ENCODE data around the gene EYA4.

EYA4 gene

DNA sequence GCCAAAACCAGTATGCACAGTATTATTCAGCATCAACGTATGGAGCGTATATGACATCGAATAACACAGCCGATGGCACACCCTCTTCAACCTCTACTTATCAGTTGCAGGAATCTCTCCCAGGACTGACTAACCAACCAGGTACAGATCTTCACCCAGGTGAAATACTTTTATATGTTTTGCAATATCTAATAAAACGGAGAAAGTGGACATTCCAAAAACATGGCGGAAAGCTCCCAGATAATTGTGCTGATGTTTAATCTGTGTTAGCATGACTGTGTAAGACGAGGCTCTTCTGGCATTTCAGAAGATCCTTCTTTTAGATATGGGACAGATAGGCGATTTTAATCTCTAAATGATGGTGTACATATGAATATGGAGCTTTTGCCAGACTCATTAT is 227.4 kb downstream of the EYA4 start:
- Histone ChIP-seq H3K27me3 (ENCODE audit: insufficient read depth, low read length, poor library complexity) (no peaks in the 10 kb centered on the region), H3K23ac (ENCODE audit: low read length) (no peak overlapping the region), H2BK120ac (ENCODE audit: low read depth, low read length) (no peak overlapping the region), H3K4ac (ENCODE audit: low read depth, low read length) (no peak overlapping the region), H2AK5ac (ENCODE audit: low read length) (no peak overlapping the region), H3K56ac (ENCODE audit: low read length) (peak overlapping the region; percentile 12), H3K4me2 (ENCODE audit: low read length) (no peak overlapping the region), H4K8ac (ENCODE audit: low read depth, low read length) (no peak overlapping the region), H3K4me1 (ENCODE audit: control insufficient read depth, low read depth, low read length) (peaks cover 5% of the 10 kb centered on the region), H3K18ac (ENCODE audit: low read length) (no peak overlapping the region), H3K27ac (ENCODE audit: low read depth, low read length) (no peak overlapping the region), H3K36me3 (ENCODE audit: control insufficient read depth, insufficient read depth, low read length) (no peaks in the 10 kb centered on the region), H4K5ac (ENCODE audit: low read length) (no peak overlapping the region), H3K4me3 (ENCODE audit: low read length) (no peak overlapping the region), H3K79me2 (ENCODE audit: control insufficient read depth, insufficient read depth, low read length) (no peaks in the 10 kb centered on the region), H2BK5ac (ENCODE audit: low read length) (no peak overlapping the region), H2BK15ac (replicated peaks; ENCODE audit: low read depth) (no peak overlapping the region), H3K9ac (ENCODE audit: low read length) (no peak overlapping the region), H3K79me1 (ENCODE audit: low read length) (no peaks in the 10 kb centered on the region)
- no peak for DNase-seq
- no CpG with 5 or more reads among the region's 8 CpGs for WGBS (ENCODE audit: extremely low coverage, insufficient coverage, low lambda C conversion rate)

DNA sequence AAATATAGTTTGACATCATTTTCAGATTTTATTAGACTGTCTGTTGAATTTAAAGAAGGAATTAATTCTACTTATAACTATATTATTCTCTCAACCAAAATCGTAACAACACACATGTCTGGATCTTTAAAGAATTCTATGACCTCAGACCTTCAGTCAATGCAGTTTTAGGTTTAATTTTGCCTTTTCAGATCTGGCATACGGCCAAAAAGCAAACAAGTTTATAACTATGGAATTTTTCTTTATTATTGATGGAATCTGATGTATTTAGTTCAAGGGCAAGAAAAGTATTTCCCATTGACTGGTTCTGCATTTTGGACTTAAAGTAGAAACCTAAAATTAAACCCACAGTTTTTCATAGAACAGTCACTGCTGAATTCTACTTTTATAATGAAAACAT is 233.4 kb downstream of the EYA4 start:
- Histone ChIP-seq H3K23ac (ENCODE audit: low read length) (no peak overlapping the region), H4K5ac (ENCODE audit: low read length) (no peak overlapping the region), H3K18ac (ENCODE audit: low read length) (no peak overlapping the region), H3K4me1 (ENCODE audit: control insufficient read depth, low read depth, low read length) (peaks cover 4% of the 10 kb centered on the region), H3K27me3 (ENCODE audit: insufficient read depth, low read length, poor library complexity) (no peaks in the 10 kb centered on the region), H3K4ac (ENCODE audit: low read depth, low read length) (no peak overlapping the region), H4K8ac (ENCODE audit: low read depth, low read length) (no peak overlapping the region), H3K4me3 (ENCODE audit: low read length) (no peak overlapping the region), H2AK5ac (ENCODE audit: low read length) (no peak overlapping the region), H2BK120ac (ENCODE audit: low read depth, low read length) (no peak overlapping the region), H2BK5ac (ENCODE audit: low read length) (no peak overlapping the region), H3K56ac (ENCODE audit: low read length) (no peak overlapping the region), H3K27ac (ENCODE audit: low read depth, low read length) (no peak overlapping the region), H3K4me2 (ENCODE audit: low read length) (no peak overlapping the region), H3K36me3 (ENCODE audit: control insufficient read depth, insufficient read depth, low read length) (no peaks in the 10 kb centered on the region), H3K79me1 (ENCODE audit: low read length) (no peaks in the 10 kb centered on the region), H2BK15ac (replicated peaks; ENCODE audit: low read depth) (peak overlapping the region; percentile 36), H3K79me2 (ENCODE audit: control insufficient read depth, insufficient read depth, low read length) (no peaks in the 10 kb centered on the region), H3K9ac (ENCODE audit: low read length) (no peak overlapping the region)
- WGBS (ENCODE audit: extremely low coverage, insufficient coverage, low lambda C conversion rate), result no CpG with 5 or more reads among the region's 2 CpGs
- DNase-seq, result no peak

DNA sequence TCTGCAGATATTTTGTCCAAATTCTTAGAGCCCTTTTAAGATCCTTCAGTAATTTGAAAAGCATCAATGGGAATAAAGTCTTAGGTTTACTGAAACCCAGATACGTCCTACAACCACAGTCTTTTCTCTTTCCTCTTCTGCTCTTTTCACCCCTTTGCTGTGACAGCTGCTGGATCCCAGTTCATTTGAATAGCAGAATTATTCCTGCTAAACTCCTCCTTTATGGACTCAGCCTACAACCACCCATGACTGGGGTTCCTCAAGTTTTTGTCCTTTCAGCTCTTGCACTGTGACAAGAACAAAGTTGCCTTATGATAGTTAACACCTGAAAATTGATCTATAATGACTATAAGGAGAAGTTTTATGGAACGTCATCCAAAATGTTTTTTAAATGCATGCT is 237.5 kb downstream of the EYA4 start:
- no peaks in the 10 kb centered on the region for H3K36me3 ChIP-seq (ENCODE audit: control insufficient read depth, insufficient read depth, low read length)
- no peak overlapping the region for H4K8ac ChIP-seq (ENCODE audit: low read depth, low read length)
- peaks cover 2% of the 10 kb centered on the region for H3K4me1 ChIP-seq (ENCODE audit: control insufficient read depth, low read depth, low read length)
- H3K56ac ChIP-seq (ENCODE audit: low read length), result no peak overlapping the region
- H3K4me3 ChIP-seq (ENCODE audit: low read length), result no peak overlapping the region
- H2BK15ac ChIP-seq (replicated peaks; ENCODE audit: low read depth), result no peak overlapping the region
- no peak overlapping the region for H3K4me2 ChIP-seq (ENCODE audit: low read length)
- H2AK5ac ChIP-seq (ENCODE audit: low read length), result no peak overlapping the region
- no peak overlapping the region for H3K27ac ChIP-seq (ENCODE audit: low read depth, low read length)
- H3K9ac ChIP-seq (ENCODE audit: low read length), result no peak overlapping the region
- H3K4ac ChIP-seq (ENCODE audit: low read depth, low read length), result no peak overlapping the region
- no peak overlapping the region for H3K18ac ChIP-seq (ENCODE audit: low read length)
- no peak overlapping the region for H2BK5ac ChIP-seq (ENCODE audit: low read length)
- no peaks in the 10 kb centered on the region for H3K79me2 ChIP-seq (ENCODE audit: control insufficient read depth, insufficient read depth, low read length)
- H3K23ac ChIP-seq (ENCODE audit: low read length), result no peak overlapping the region
- no CpG with 5 or more reads among the region's 2 CpGs for WGBS (ENCODE audit: extremely low coverage, insufficient coverage, low lambda C conversion rate)
- no peak overlapping the region for H2BK120ac ChIP-seq (ENCODE audit: low read depth, low read length)
- no peak overlapping the region for H4K5ac ChIP-seq (ENCODE audit: low read length)
- H3K27me3 ChIP-seq (ENCODE audit: insufficient read depth, low read length, poor library complexity), result no peaks in the 10 kb centered on the region
- DNase-seq, result no peak
- no peaks in the 10 kb centered on the region for H3K79me1 ChIP-seq (ENCODE audit: low read length)

DNA sequence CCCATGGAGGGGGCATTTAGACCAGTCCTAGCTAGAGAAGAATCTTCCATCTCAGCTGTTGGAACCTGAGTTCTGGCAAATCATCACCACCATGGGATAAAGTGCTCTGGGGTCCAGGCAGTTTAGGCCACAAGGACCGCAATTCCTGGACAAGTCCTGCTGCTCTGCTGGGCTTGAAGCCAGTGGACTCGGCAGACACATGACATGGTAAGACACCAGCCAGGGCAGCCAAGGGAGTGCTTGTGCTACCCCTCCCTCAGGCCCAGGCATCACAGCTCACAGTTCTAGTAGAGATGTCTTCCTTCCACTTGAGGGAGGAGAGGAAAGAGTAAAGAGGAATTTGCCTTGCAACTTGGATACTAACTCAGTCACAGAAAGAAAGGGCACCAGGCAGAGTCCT is 246.0 kb downstream of the EYA4 start:
- Histone ChIP-seq H3K36me3 (ENCODE audit: control insufficient read depth, insufficient read depth, low read length) (no peaks in the 10 kb centered on the region), H3K4ac (ENCODE audit: low read depth, low read length) (no peak overlapping the region), H3K56ac (ENCODE audit: low read length) (no peak overlapping the region), H3K4me2 (ENCODE audit: low read length) (no peak overlapping the region), H3K4me3 (ENCODE audit: low read length) (no peak overlapping the region), H3K79me2 (ENCODE audit: control insufficient read depth, insufficient read depth, low read length) (no peaks in the 10 kb centered on the region), H3K27ac (ENCODE audit: low read depth, low read length) (no peak overlapping the region), H4K8ac (ENCODE audit: low read depth, low read length) (no peak overlapping the region), H4K5ac (ENCODE audit: low read length) (no peak overlapping the region), H3K4me1 (ENCODE audit: control insufficient read depth, low read depth, low read length) (no peaks in the 10 kb centered on the region), H3K23ac (ENCODE audit: low read length) (no peak overlapping the region), H3K79me1 (ENCODE audit: low read length) (no peaks in the 10 kb centered on the region), H2AK5ac (ENCODE audit: low read length) (no peak overlapping the region), H2BK5ac (ENCODE audit: low read length) (no peak overlapping the region), H2BK120ac (ENCODE audit: low read depth, low read length) (no peak overlapping the region), H3K27me3 (ENCODE audit: insufficient read depth, low read length, poor library complexity) (no peaks in the 10 kb centered on the region), H3K18ac (ENCODE audit: low read length) (no peak overlapping the region), H3K9ac (ENCODE audit: low read length) (no peak overlapping the region), H2BK15ac (replicated peaks; ENCODE audit: low read depth) (no peak overlapping the region)
- WGBS (ENCODE audit: extremely low coverage, insufficient coverage, low lambda C conversion rate), result no CpG with 5 or more reads among the region's 2 CpGs
- no peak for DNase-seq

DNA sequence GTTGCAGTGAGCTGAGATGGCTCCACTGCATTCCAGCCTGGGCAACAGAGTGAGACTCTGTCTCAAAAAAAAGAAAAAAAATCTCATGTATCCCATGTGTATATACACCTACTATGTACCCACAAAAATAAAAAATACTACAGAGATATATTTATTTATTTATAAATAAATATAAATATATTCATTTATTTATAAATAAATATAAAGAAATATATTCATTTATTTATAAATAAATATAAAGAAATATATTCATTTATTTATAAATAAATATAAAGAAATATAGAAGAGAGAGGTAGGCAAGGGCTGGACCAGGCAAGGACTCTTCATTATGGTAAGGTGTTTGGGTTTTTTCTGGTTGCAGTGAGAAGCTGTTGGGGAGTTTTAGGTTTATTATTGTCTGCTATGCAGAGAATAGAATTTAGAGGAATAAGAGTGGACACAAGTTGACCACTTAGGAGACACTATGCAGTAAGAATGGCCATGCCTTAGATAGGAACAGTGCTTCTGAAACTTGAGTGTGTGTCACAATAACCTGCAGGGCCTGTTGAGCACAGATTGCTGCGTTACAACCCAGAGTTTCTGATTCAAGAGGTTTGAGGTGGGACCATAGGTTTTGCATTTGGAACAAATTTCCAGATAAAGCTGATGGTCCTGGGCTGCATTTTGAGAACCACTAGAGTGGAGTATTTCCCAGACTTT is 254.2 kb downstream of the EYA4 start:
- no peaks in the 10 kb centered on the region for H3K36me3 ChIP-seq (ENCODE audit: control insufficient read depth, insufficient read depth, low read length)
- no peak overlapping the region for H3K56ac ChIP-seq (ENCODE audit: low read length)
- H3K4me1 ChIP-seq (ENCODE audit: control insufficient read depth, low read depth, low read length), result no peaks in the 10 kb centered on the region
- DNase-seq, result no peak
- no peak overlapping the region for H4K8ac ChIP-seq (ENCODE audit: low read depth, low read length)
- no peak overlapping the region for H2BK120ac ChIP-seq (ENCODE audit: low read depth, low read length)
- no peaks in the 10 kb centered on the region for H3K79me1 ChIP-seq (ENCODE audit: low read length)
- H3K4me2 ChIP-seq (ENCODE audit: low read length), result no peak overlapping the region
- no peak overlapping the region for H3K23ac ChIP-seq (ENCODE audit: low read length)
- H3K9ac ChIP-seq (ENCODE audit: low read length), result no peak overlapping the region
- H3K18ac ChIP-seq (ENCODE audit: low read length), result no peak overlapping the region
- H2BK5ac ChIP-seq (ENCODE audit: low read length), result no peak overlapping the region
- H3K4me3 ChIP-seq (ENCODE audit: low read length), result no peak overlapping the region
- H3K4ac ChIP-seq (ENCODE audit: low read depth, low read length), result no peak overlapping the region
- WGBS (ENCODE audit: extremely low coverage, insufficient coverage, low lambda C conversion rate), result no CpG with 5 or more reads among the region's 1 CpG
- no peak overlapping the region for H3K27ac ChIP-seq (ENCODE audit: low read depth, low read length)
- no peak overlapping the region for H2BK15ac ChIP-seq (replicated peaks; ENCODE audit: low read depth)
- H3K27me3 ChIP-seq (ENCODE audit: insufficient read depth, low read length, poor library complexity), result no peaks in the 10 kb centered on the region
- H3K79me2 ChIP-seq (ENCODE audit: control insufficient read depth, insufficient read depth, low read length), result no peaks in the 10 kb centered on the region
- H2AK5ac ChIP-seq (ENCODE audit: low read length), result no peak overlapping the region
- H4K5ac ChIP-seq (ENCODE audit: low read length), result no peak overlapping the region

DNA sequence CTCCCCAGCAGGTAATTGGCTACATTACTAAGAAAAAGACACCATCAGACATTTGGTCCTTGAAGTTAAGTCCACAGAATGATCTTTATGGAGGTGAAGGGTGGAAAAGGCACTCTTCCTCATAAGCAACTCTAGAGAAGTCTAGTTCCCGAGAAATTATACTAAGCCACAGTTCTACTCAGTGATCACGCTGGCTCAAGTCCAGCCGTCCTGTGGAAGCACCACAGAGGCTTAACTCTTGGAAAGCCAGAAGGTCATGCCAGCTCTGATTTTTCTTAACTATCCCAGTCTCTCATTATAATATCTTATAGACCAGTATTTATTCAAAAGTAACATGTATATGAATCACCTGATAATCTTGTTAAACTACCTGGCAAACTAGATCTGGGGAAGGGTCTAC is 258.5 kb downstream of the EYA4 start:
- Histone ChIP-seq H2BK120ac (ENCODE audit: low read depth, low read length) (no peak overlapping the region), H4K5ac (ENCODE audit: low read length) (no peak overlapping the region), H3K4ac (ENCODE audit: low read depth, low read length) (no peak overlapping the region), H3K36me3 (ENCODE audit: control insufficient read depth, insufficient read depth, low read length) (no peaks in the 10 kb centered on the region), H3K18ac (ENCODE audit: low read length) (no peak overlapping the region), H3K4me2 (ENCODE audit: low read length) (no peak overlapping the region), H2AK5ac (ENCODE audit: low read length) (no peak overlapping the region), H3K4me3 (ENCODE audit: low read length) (no peak overlapping the region), H2BK5ac (ENCODE audit: low read length) (no peak overlapping the region), H3K27ac (ENCODE audit: low read depth, low read length) (no peak overlapping the region), H4K8ac (ENCODE audit: low read depth, low read length) (no peak overlapping the region), H2BK15ac (replicated peaks; ENCODE audit: low read depth) (no peak overlapping the region), H3K9ac (ENCODE audit: low read length) (no peak overlapping the region), H3K79me1 (ENCODE audit: low read length) (no peaks in the 10 kb centered on the region), H3K4me1 (ENCODE audit: control insufficient read depth, low read depth, low read length) (peaks cover 2% of the 10 kb centered on the region), H3K79me2 (ENCODE audit: control insufficient read depth, insufficient read depth, low read length) (no peaks in the 10 kb centered on the region), H3K56ac (ENCODE audit: low read length) (no peak overlapping the region), H3K23ac (ENCODE audit: low read length) (no peak overlapping the region), H3K27me3 (ENCODE audit: insufficient read depth, low read length, poor library complexity) (no peaks in the 10 kb centered on the region)
- DNase-seq, result no peak
- no CpG with 5 or more reads among the region's 3 CpGs for WGBS (ENCODE audit: extremely low coverage, insufficient coverage, low lambda C conversion rate)
